Left ventricle myocardium superior (tissue), 1 donor: Measurements from ENCODE around the gene PCDHA1. TPM values are rescaled to one million over a fixed set of nuclear protein-coding genes. Genes with fewer than 3 reads are reported as not detected.
A peak's percentile ranks its signal among the peaks of the same experiment; 100 is the strongest.

ENCODE experiments used
- ATAC-seq: fragments of 200-7000 bp; cut with Tn5 transposase; one replicate; pipeline ENCODE4 v1.9.1; 2020; ENCODE audit warnings: mild to moderate bottlenecking, moderate library complexity
- DNase-seq: peaks from one replicate; pipeline ENCODE4 v3.0.0-alpha.2; 2020
- intact Hi-C: fragments of 100-400 bp; cut with micrococcal nuclease; formaldehyde crosslinking; loops from one replicate; pipeline ENCODE4 v1.11.0; 2022
- total RNA-seq: library from RNA; stranded (reverse); fragmentation: NEBNext Ultra II Directional; extraction: Animal tissue kit (Norgen Biotek cat#: 25700); gene quantifications from one replicate; pipeline ENCODE4 v1.2.1, GENCODE V29; 2021
- donor health status: DM: no; HTN: yes; CAD: no; lungs with severe emphysema.

Gene PCDHA1
- total RNA-seq, 1 donor from 2014 or later: not detected

DNA sequence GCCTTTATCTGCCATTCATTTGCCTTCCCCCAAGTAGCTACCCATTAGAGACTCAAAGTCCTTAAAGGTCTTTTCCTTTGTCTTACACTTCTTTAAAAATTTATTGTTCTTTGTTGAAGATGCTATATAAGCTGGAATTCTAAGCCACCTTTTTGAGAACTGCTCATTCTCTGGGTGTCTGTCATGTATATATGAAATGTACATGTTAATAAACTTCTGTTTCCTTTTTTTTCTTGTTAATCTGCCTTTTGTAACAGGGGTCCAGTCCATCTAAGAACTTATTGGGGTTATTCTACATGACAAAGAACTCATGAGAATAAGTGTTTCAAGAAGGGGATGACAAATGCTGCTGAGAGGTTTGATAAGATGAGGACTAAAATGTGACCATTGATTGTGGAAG, 221.9 kb downstream of the PCDHA1 start:
- ATAC-seq (no peak), DNase-seq (no peak)
- intact Hi-C loops: no loop called here

DNA sequence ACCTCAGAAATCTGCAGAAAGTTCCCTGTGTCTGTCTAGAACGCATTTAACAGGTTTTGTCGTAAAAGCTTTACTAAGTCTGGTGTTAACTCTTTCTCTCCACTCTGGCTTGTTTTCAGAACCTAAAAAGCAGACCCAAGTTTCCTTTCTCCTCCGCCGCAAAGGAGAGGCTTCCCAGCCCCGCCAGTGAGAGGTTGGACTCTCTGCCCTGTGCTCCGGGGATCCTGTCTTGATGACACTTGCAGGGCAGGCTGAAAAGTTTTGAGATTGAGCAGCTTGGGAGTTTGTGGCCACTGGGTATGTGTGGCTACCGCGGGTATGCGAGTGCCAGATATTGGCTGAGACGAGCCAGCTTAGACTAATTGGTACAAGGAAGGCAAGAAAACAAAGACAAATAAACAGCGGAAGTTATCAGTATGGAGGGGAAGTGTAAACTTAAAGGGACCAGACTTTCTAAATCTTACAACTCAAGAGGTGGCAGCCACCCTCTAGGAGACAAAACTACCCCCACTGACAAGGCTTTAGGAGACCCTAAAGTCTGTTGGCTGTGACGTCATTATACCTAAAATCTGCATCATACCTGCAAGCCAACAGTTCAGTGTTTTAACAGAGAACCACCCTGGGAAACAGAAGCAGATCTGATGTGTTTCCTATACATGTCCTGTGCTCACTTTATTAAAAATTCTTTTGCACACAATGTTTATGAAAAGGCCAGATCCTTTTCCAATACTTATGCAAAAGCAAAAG, 224.3 kb downstream of the PCDHA1 start:
- no peak for DNase-seq
- intact Hi-C loops: no loop called here

GRCh38 chr5:141017943-141018342, 232.0 kb downstream of the PCDHA1 start:
- ATAC-seq (no peak), DNase-seq (no peak)
- intact Hi-C loops: no loop called here

More for the DNA sequence above, 224.3 kb downstream of the PCDHA1 start:
- no peak for ATAC-seq

- intact Hi-C loops: no loop called here
- DNase-seq (no peak), ATAC-seq (no peak)
These were observed 236.4 kb downstream of the PCDHA1 start for GRCh38 chr5:141022384-141022783.

- no peak for DNase-seq
- intact Hi-C loops: no loop called here
- no peak for ATAC-seq
These were observed 245.1 kb downstream of the PCDHA1 start for GRCh38 chr5:141031006-141031405.

DNA sequence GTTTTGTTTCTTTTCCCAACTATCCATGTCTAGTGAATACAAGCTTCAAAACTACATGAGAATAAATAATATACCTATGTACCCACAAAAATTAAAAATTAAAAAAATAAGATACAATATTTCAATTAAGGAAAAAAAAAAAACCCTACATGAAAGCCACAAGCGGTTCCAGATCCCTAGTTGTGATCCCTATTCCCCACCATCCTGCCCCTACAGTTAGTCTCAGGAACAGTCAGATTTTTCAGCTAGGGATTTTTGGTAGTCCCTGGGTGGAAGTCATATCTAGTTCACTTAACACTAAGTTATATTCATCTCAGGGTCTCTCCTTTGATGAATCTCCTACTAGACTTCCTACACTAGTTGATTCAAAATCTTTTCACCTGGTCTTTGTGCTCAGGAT, 246.7 kb downstream of the PCDHA1 start:
- intact Hi-C loops: no loop called here

GRCh38 chr5:141039061-141039460, 253.1 kb downstream of the PCDHA1 start:
- no peak for DNase-seq
- intact Hi-C loops: no loop called here
- ATAC-seq: no peak

More for the DNA sequence above, 246.7 kb downstream of the PCDHA1 start:
- ATAC-seq: no peak
- DNase-seq: no peak

- DNase-seq (no peak), ATAC-seq (no peak)
- intact Hi-C loops: no loop called here
These were observed 253.6 kb downstream of the PCDHA1 start for GRCh38 chr5:141039517-141039916.

DNA sequence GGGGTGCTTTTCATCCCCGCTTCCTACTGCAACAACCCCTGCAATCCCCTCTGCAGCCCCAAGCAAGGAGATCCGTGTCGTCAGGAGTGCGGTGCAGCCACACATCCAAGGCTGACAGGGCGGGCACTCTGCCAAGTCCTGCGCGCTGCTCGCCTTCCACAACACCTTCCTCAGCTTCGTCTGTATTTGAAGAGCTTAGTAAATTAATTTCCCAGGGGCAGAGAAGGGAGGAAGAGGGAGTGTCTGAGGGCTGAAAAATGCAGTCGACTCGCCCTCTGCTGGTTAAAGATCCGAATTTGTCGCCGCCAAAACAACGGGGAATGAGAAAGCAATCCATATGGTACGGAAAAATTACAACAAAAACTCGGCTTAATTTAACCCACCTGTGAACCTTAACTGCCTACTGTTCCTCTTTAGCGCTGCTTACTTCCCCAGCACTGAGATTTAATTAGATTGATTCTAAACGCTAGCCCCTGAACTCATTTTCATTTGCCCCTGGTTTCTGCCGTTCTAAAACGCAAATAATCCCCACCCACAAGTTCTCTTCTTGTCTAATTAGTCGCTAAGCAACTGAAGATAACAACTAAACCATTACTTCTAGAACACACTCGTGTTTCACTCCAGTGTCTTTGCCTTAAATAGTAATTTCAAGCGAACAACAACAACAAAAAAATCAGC, 254.3 kb downstream of the PCDHA1 start:
- intact Hi-C loops: no loop called here
- DNase-seq (peak; percentile 36), ATAC-seq (peak; percentile 49)

GRCh38 chr5:141040771-141041426, 255.0 kb downstream of the PCDHA1 start:
- DNase-seq: peak; percentile 90
- ATAC-seq: peak; percentile 95

DNA sequence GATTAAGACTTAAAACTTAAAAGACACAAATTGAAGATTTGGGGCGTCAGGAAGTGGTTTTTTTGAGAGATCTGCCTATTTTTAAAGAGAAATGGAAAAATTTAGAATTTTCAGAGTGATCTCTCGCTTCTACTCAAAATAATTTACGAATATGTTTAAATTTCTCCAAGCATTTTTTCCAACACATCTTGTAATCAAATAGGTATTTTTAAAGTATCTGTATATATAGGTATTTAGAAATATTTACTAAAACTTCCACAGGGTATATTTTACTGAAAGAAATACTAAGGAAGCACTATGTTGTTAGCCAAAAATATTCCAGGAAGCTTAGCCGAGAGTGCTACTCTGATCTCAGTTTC, 255.5 kb downstream of the PCDHA1 start:
- DNase-seq: no peak
- intact Hi-C loops: no loop called here
- ATAC-seq: no peak

More at GRCh38 chr5:141040771-141041426, 255.0 kb downstream of the PCDHA1 start:
- intact Hi-C loops: no loop called here

DNA sequence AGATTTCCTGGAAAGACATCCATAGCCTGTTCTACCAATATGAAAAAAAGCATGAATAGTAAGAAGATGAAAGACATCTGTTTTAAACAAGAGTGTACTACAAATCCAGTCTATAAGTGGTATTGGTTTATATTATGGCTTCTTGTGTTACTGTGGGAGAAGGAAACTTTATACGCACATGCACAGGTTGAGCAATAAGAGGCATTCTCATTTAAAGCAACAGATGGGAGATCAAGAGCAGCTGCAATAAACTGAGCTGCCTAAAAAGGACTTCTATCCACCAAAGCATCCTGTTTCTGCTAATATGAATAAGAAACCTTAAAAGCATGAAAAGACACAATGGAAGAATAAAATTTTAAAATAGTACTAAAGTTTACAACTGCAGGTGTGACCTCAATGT, 256.6 kb downstream of the PCDHA1 start:
- DNase-seq (no peak), ATAC-seq (no peak)
- intact Hi-C loops: no loop called here

GRCh38 chr5:141050622-141051520, 264.9 kb downstream of the PCDHA1 start, which contains the start of gene PCDHB1:
TSS of gene PCDHB1 (plus strand) at chr5:141051374. CDS start at chr5:141051471, 97 bp downstream.
- DNase-seq (no peak), ATAC-seq (no peak)
- intact Hi-C loops: no loop called here

GRCh38 chr5:141051521-141051866, 265.6 kb downstream of the PCDHA1 start:
- DNase-seq (no peak), ATAC-seq (no peak)
- intact Hi-C loops: no loop called here

Other genes starting within 250 kb of the PCDHA1 start
- gene EIF4EBP3, start 238.5 kb upstream of the PCDHA1 start, total RNA-seq: 18.2 TPM
- gene SRA1, start 228.7 kb upstream of the PCDHA1 start, total RNA-seq: 27.4 TPM
- gene APBB3, start 221.5 kb upstream of the PCDHA1 start, total RNA-seq: 13.3 TPM
- gene SLC35A4, start 221.3 kb upstream of the PCDHA1 start, total RNA-seq: 77.5 TPM
- gene CD14, start 153.0 kb upstream of the PCDHA1 start, total RNA-seq: 31.0 TPM
- 3.2 TPM for gene TMCO6, start 146.7 kb upstream of the PCDHA1 start, total RNA-seq
- 161 TPM for gene NDUFA2, start 138.5 kb upstream of the PCDHA1 start, total RNA-seq
- gene IK, start 138.3 kb upstream of the PCDHA1 start, total RNA-seq: 73.7 TPM
- gene WDR55, start 121.2 kb upstream of the PCDHA1 start, total RNA-seq: 12.1 TPM
- gene DND1, start 112.6 kb upstream of the PCDHA1 start, total RNA-seq: 0.67 TPM
- gene HARS1, start 94.8 kb upstream of the PCDHA1 start, total RNA-seq: 36.7 TPM
- 27.9 TPM for gene HARS2, start 94.7 kb upstream of the PCDHA1 start, total RNA-seq
- 31.4 TPM for gene ZMAT2, start 85.7 kb upstream of the PCDHA1 start, total RNA-seq
- not detected for gene PCDHA2, start 8.7 kb downstream of the PCDHA1 start, total RNA-seq
- 0.07 TPM for gene PCDHA3, start 14.9 kb downstream of the PCDHA1 start, total RNA-seq
- gene PCDHA4, start 20.9 kb downstream of the PCDHA1 start, total RNA-seq: 0.10 TPM
- not detected for gene PCDHA5, start 35.5 kb downstream of the PCDHA1 start, total RNA-seq
- not detected for gene PCDHA6, start 41.8 kb downstream of the PCDHA1 start, total RNA-seq
- 0.12 TPM for gene PCDHA7, start 48.1 kb downstream of the PCDHA1 start, total RNA-seq
- gene PCDHA8, start 55.0 kb downstream of the PCDHA1 start, total RNA-seq: not detected
- gene PCDHA9, start 62.2 kb downstream of the PCDHA1 start, total RNA-seq: not detected
- 0.15 TPM for gene PCDHA10, start 69.8 kb downstream of the PCDHA1 start, total RNA-seq
- gene PCDHA11, start 82.8 kb downstream of the PCDHA1 start, total RNA-seq: not detected
- gene PCDHA12, start 89.2 kb downstream of the PCDHA1 start, total RNA-seq: not detected
- 0.10 TPM for gene PCDHA13, start 96.0 kb downstream of the PCDHA1 start, total RNA-seq
- 0.10 TPM for gene PCDHAC1, start 140.2 kb downstream of the PCDHA1 start, total RNA-seq
- gene PCDHAC2, start 180.3 kb downstream of the PCDHA1 start, total RNA-seq: 0.10 TPM